H9 (cell line): ENCODE data around the gene ZDHHC11. TPM values are rescaled to one million over a fixed set of nuclear protein-coding genes. Genes with fewer than 3 reads are reported as not detected.

ENCODE experiments used
- DNase-seq: peaks from one replicate; pipeline ENCODE4 v3.0.0-alpha.2; 2017
- H2AFZ ChIP-seq: one replicate; pipeline ENCODE4 v1.6.1; 2013; ENCODE audit warnings: mild to moderate bottlenecking, low read length, control low read depth, moderate library complexity
- H2AK5ac ChIP-seq: 2 replicates; pipeline ENCODE4 v1.6.1; 2013; ENCODE audit warnings: low read length, control low read depth, mixed read lengths; ENCODE audit not compliant: insufficient read length
- H2BK120ac ChIP-seq: one replicate; pipeline ENCODE4 v1.6.1; 2013; ENCODE audit warnings: low read depth, mild to moderate bottlenecking, low read length, control low read depth, inconsistent platforms; ENCODE audit not compliant: poor library complexity, severe bottlenecking
- H2BK12ac ChIP-seq: 2 replicates; pipeline ENCODE4 v1.6.1; 2013; ENCODE audit warnings: low read length, control low read depth, mixed read lengths, low read depth; ENCODE audit not compliant: insufficient read length
- H2BK15ac ChIP-seq: 2 replicates; pipeline ENCODE4 v1.6.1; 2013; ENCODE audit warnings: low read depth, low read length, control low read depth
- H2BK20ac ChIP-seq: one replicate; pipeline ENCODE4 v1.6.1; 2013; ENCODE audit warnings: low read depth, mild to moderate bottlenecking, low read length, control low read depth, inconsistent platforms; ENCODE audit not compliant: poor library complexity, severe bottlenecking
- H2BK5ac ChIP-seq: 2 replicates; pipeline ENCODE4 v1.6.1; 2013; ENCODE audit warnings: low read length, control low read depth, mixed read lengths; ENCODE audit not compliant: insufficient read length
- H3K14ac ChIP-seq: 2 replicates; pipeline ENCODE4 v1.6.1; 2013; ENCODE audit warnings: low read length, control low read depth; ENCODE audit not compliant: insufficient read depth
- H3K18ac ChIP-seq: 2 replicates; pipeline ENCODE4 v1.6.1; 2013; ENCODE audit warnings: low read depth, mild to moderate bottlenecking, mixed read lengths, low read length, control low read depth; ENCODE audit not compliant: insufficient read length
- H3K23ac ChIP-seq: 2 replicates; pipeline ENCODE4 v1.6.1; 2013; ENCODE audit warnings: low read length, control low read depth, mixed read lengths, low read depth; ENCODE audit not compliant: insufficient read length
- H3K23me2 ChIP-seq: 2 replicates; pipeline ENCODE4 v1.6.1; 2013; ENCODE audit warnings: low read depth, mild to moderate bottlenecking, mixed read lengths, low read length, control low read depth; ENCODE audit not compliant: insufficient read length, poor library complexity, severe bottlenecking
- H3K27ac ChIP-seq: 2 replicates; pipeline ENCODE4 v1.5.1; 2013; ENCODE audit warnings: low read length, control low read depth, mixed read lengths, low read depth; ENCODE audit not compliant: insufficient read length
- H3K27me3 ChIP-seq: 2 replicates; pipeline ENCODE4 v1.6.1; 2013; ENCODE audit warnings: low read length, control low read depth, inconsistent platforms; ENCODE audit not compliant: insufficient read depth
- H3K4ac ChIP-seq: 2 replicates; pipeline ENCODE4 v1.6.1; 2013; ENCODE audit warnings: low read depth, mild to moderate bottlenecking, control low read depth, inconsistent platforms, low read length, moderate library complexity
- H3K4me1 ChIP-seq: 2 replicates; pipeline ENCODE4 v1.6.1; 2013; ENCODE audit warnings: low read length, control low read depth, inconsistent platforms; ENCODE audit not compliant: insufficient read depth
- H3K4me2 ChIP-seq: 2 replicates; pipeline ENCODE4 v1.6.1; 2013; ENCODE audit warnings: low read length, control low read depth, mixed read lengths; ENCODE audit not compliant: insufficient read length, insufficient read depth
- H3K56ac ChIP-seq: 2 replicates; pipeline ENCODE4 v1.6.1; 2013; ENCODE audit warnings: low read depth, mild to moderate bottlenecking, mixed read lengths, low read length, control low read depth; ENCODE audit not compliant: insufficient read length
- H3K79me1 ChIP-seq: 2 replicates; pipeline ENCODE4 v1.6.1; 2013; ENCODE audit warnings: low read depth, mild to moderate bottlenecking, moderate library complexity, low read length, control low read depth, inconsistent platforms; ENCODE audit not compliant: insufficient read depth, poor library complexity, severe bottlenecking
- H3K79me2 ChIP-seq: 2 replicates; pipeline ENCODE4 v1.6.1; 2013; ENCODE audit warnings: low read length, control low read depth, inconsistent platforms; ENCODE audit not compliant: insufficient read depth
- H3K9ac ChIP-seq: 2 replicates; pipeline ENCODE4 v1.6.1; 2013; ENCODE audit warnings: low read length, control low read depth, mixed read lengths; ENCODE audit not compliant: insufficient read length; ENCODE audit errors: extremely low read depth
- H3K9me3 ChIP-seq: one replicate; pipeline ENCODE4 v1.6.1; 2013; ENCODE audit warnings: low read depth, low read length, inconsistent platforms; ENCODE audit not compliant: control insufficient read depth
- H3T11ph ChIP-seq: one replicate; pipeline ENCODE4 v1.6.1; 2013; ENCODE audit warnings: mild to moderate bottlenecking, low read length, control low read depth, inconsistent platforms
- H4K20me1 ChIP-seq: one replicate; pipeline ENCODE4 v1.6.1; 2013; ENCODE audit not compliant: control insufficient read depth, insufficient read length, insufficient read depth
- H4K5ac ChIP-seq: 2 replicates; pipeline ENCODE4 v1.6.1; 2013; ENCODE audit warnings: low read depth, mild to moderate bottlenecking, mixed read lengths, low read length, control low read depth; ENCODE audit not compliant: insufficient read length
- H4K8ac ChIP-seq: replicated peaks from 2 replicates; pipeline ENCODE4 v1.6.1; 2013; ENCODE audit warnings: low read length, control low read depth, mixed read lengths, low read depth; ENCODE audit not compliant: insufficient read length
- H4K91ac ChIP-seq: 2 replicates; pipeline ENCODE4 v1.6.1; 2013; ENCODE audit warnings: low read depth, mild to moderate bottlenecking, moderate library complexity, mixed read lengths, low read length, control low read depth; ENCODE audit not compliant: insufficient read length
- H3K27ac Mint-ChIP-seq, 3 experiments: 2 replicates in 2 of 3; 3 replicates in 1 of 3; pipeline ENCODE4 v1.8.0; 2020 to 2021; ENCODE audit warnings: mixed read lengths in 3 of 3, mild to moderate bottlenecking in 1 of 3, moderate library complexity in 1 of 3
- H3K27me3 Mint-ChIP-seq: 2 replicates; pipeline ENCODE4 v1.8.0; 2021; ENCODE audit warnings: low read depth, mild to moderate bottlenecking, moderate library complexity, mixed read lengths
- H3K36me3 Mint-ChIP-seq, 3 experiments: 2 replicates in 2 of 3; 3 replicates in 1 of 3; pipeline ENCODE4 v1.8.0; 2020 to 2021; ENCODE audit warnings: low read depth in 3 of 3, mixed read lengths in 3 of 3; ENCODE audit not compliant: insufficient read depth in 1 of 3
- H3K4me1 Mint-ChIP-seq, 2 experiments: 2 replicates each; pipeline ENCODE4 v1.8.0; 2020; ENCODE audit warnings: mixed read lengths in 2 of 2
- H3K4me3 Mint-ChIP-seq, 2 experiments: 2 replicates in 1 of 2; 3 replicates in 1 of 2; pipeline ENCODE4 v1.8.0; 2020 to 2021; ENCODE audit warnings: mild to moderate bottlenecking in 2 of 2, mixed read lengths in 2 of 2, moderate library complexity in 1 of 2
- H3K9me3 Mint-ChIP-seq, 2 experiments: 2 replicates in 1 of 2; 3 replicates in 1 of 2; pipeline ENCODE4 v1.8.0; 2020; ENCODE audit warnings: mild to moderate bottlenecking in 2 of 2, mixed read lengths in 2 of 2, moderate library complexity in 1 of 2
- CTCF ChIP-seq: fragments of 200-600 bp; sonication (generic); conservative IDR thresholded peaks from 3 replicates; pipeline ENCODE4 v1.8.0; 2021; ENCODE audit warnings: antibody characterized with exemption, mild to moderate bottlenecking
- WGBS: extraction: QIAGEN DNeasy Blood & Tissue Kit; methylation state at CpG from one replicate; pipeline ENCODE4 v1.1.7; 2013; ENCODE audit warnings: missing lambda C conversion rate, low lambda C conversion rate, mixed read lengths; ENCODE audit not compliant: insufficient read length; ENCODE audit errors: extremely low coverage; 5-methylcytosine and 5-hydroxymethylcytosine counted together
- total RNA-seq: library from RNA; stranded (reverse); gene quantifications from 2 replicates; pipeline ENCODE4 v1.2.1, GENCODE V29; 2021

Gene ZDHHC11
- total RNA-seq, 1 experiment from 2014 or later = 37.6 TPM

GRCh38 chr5:876398-877365, 25.9 kb upstream of the ZDHHC11 start:
- H4K91ac ChIP-seq = no peak overlapping the region
- no peak overlapping the region for H2BK20ac ChIP-seq
- H3K27me3 ChIP-seq = no peaks in the 10 kb centered on the region
- H3K27ac ChIP-seq = no peak overlapping the region
- H3K9me3 ChIP-seq = no peaks in the 10 kb centered on the region
- H2BK120ac ChIP-seq = no peak overlapping the region
- Mint-ChIP-seq H3K4me3 (no peak overlapping the region), H3K27me3 (no peaks in the 10 kb centered on the region), H3K4me1 (no peaks in the 10 kb centered on the region), H3K36me3 (peaks cover 43 to 79% (median 74%) of the 10 kb centered on the region in 3 experiments), H3K9me3 (no peaks in the 10 kb centered on the region), H3K27ac (no peak overlapping the region)
- H3K56ac ChIP-seq = no peak overlapping the region
- no peak overlapping the region for H2BK12ac ChIP-seq
- no peaks in the 10 kb centered on the region for H4K20me1 ChIP-seq
- no peak overlapping the region for H3T11ph ChIP-seq
- H3K4me1 ChIP-seq = no peaks in the 10 kb centered on the region
- no peak overlapping the region for H3K14ac ChIP-seq
- H3K23me2 ChIP-seq = no peaks in the 10 kb centered on the region
- no peak overlapping the region for H2AFZ ChIP-seq
- no peak for TF ChIP-seq CTCF
- no peaks in the 10 kb centered on the region for H3K79me1 ChIP-seq
- H3K4me2 ChIP-seq = no peak overlapping the region
- H4K8ac ChIP-seq = no peak overlapping the region
- no CpG with 5 or more reads among the region's 28 CpGs for WGBS
- no peaks in the 10 kb centered on the region for H3K79me2 ChIP-seq
- H3K23ac ChIP-seq = no peak overlapping the region
- H2BK5ac ChIP-seq = no peak overlapping the region
- DNase-seq = no peak
- H2AK5ac ChIP-seq = no peak overlapping the region
- H3K18ac ChIP-seq = no peak overlapping the region
- no peak overlapping the region for H3K9ac ChIP-seq
- H2BK15ac ChIP-seq = no peak overlapping the region
- H3K4ac ChIP-seq = no peak overlapping the region
- no peak overlapping the region for H4K5ac ChIP-seq
